Loucy (cell line): Measurements from ENCODE around the gene PIP5K1C.

Experiments used
- H2AFZ ChIP-seq: fragments of 200-600 bp; sonication (generic); 2 replicates; pipeline ENCODE4 v1.6.0; 2016; ENCODE audit warnings: antibody characterized with exemption, mild to moderate bottlenecking, low read length, moderate library complexity
- H3F3A ChIP-seq: fragments of 200-600 bp; 2 replicates; pipeline ENCODE4 v1.6.0; 2016; ENCODE audit warnings: antibody characterized with exemption, low read depth, mild to moderate bottlenecking
- H3K27me3 ChIP-seq: fragments of 200-600 bp; sonication (generic); 2 replicates; pipeline ENCODE4 v1.6.1; 2014; ENCODE audit warnings: low read length, mild to moderate bottlenecking; ENCODE audit not compliant: insufficient read depth, poor library complexity, severe bottlenecking
- H3K36me3 ChIP-seq: fragments of 200-600 bp; sonication (generic); 2 replicates; pipeline ENCODE4 v1.6.1; 2016; ENCODE audit warnings: low read length; ENCODE audit not compliant: insufficient read depth
- H3K4me1 ChIP-seq: fragments of 200-600 bp; sonication (generic); 2 replicates; pipeline ENCODE4 v1.5.1; 2014; ENCODE audit warnings: low read length, mild to moderate bottlenecking; ENCODE audit not compliant: insufficient read depth, poor library complexity, severe bottlenecking
- H3K4me2 ChIP-seq: fragments of 200-600 bp; sonication (generic); 2 replicates; pipeline ENCODE4 v1.6.0; 2014; ENCODE audit warnings: antibody characterized with exemption, low read length, low read depth, mild to moderate bottlenecking; ENCODE audit not compliant: poor library complexity, severe bottlenecking
- H3K4me3 ChIP-seq: fragments of 200-600 bp; sonication (generic); 2 replicates; pipeline ENCODE4 v1.5.1; 2014; ENCODE audit warnings: low read length, mild to moderate bottlenecking, mixed read lengths; ENCODE audit not compliant: poor library complexity, severe bottlenecking
- H3K79me2 ChIP-seq: fragments of 200-600 bp; sonication (generic); 2 replicates; pipeline ENCODE4 v1.6.1; 2014; ENCODE audit warnings: low read length; ENCODE audit not compliant: insufficient read depth
- H3K9ac ChIP-seq: fragments of 200-600 bp; sonication (generic); 2 replicates; pipeline ENCODE4 v1.6.0; 2014; ENCODE audit warnings: mild to moderate bottlenecking, low read depth, low read length, moderate library complexity; ENCODE audit not compliant: poor library complexity, severe bottlenecking
- H3K9me2 ChIP-seq: fragments of 200-600 bp; sonication (generic); replicated peaks from 2 replicates; pipeline ENCODE4 v1.6.1; 2016; ENCODE audit warnings: low read depth, low read length, mixed read lengths
- H3K9me3 ChIP-seq: fragments of 200-600 bp; sonication (generic); 2 replicates; pipeline ENCODE4 v1.6.1; 2014; ENCODE audit warnings: mild to moderate bottlenecking, antibody characterized with exemption, low read length, low read depth; ENCODE audit not compliant: insufficient read depth
- H4K20me1 ChIP-seq: fragments of 200-600 bp; sonication (generic); 2 replicates; pipeline ENCODE4 v1.6.0; 2014; ENCODE audit warnings: antibody characterized with exemption, low read length, mild to moderate bottlenecking; ENCODE audit not compliant: insufficient read depth, poor library complexity, severe bottlenecking
- CTCF ChIP-seq: fragments of 200-600 bp; sonication (generic); conservative IDR thresholded peaks from 2 replicates; pipeline ENCODE4 v1.5.1; 2014; ENCODE audit warnings: mild to moderate bottlenecking, antibody characterized with exemption, low read length
- EZH2phosphoT487 ChIP-seq: fragments of 200-600 bp; IDR thresholded peaks from 2 replicates; pipeline ENCODE4 v1.6.1; 2018; ENCODE audit warnings: antibody characterized with exemption, mild to moderate bottlenecking, moderate library complexity, borderline replicate concordance

Gene PIP5K1C

GRCh38 chr19:3740431-3740830 lies 40.2 kb upstream of the PIP5K1C start:
- no peaks in the 10 kb centered on the region for H3K36me3 ChIP-seq
- H3K9me2 ChIP-seq: no peaks in the 10 kb centered on the region
- H3K79me2 ChIP-seq: no peaks in the 10 kb centered on the region
- no peaks in the 10 kb centered on the region for H3K9me3 ChIP-seq
- H3K9ac ChIP-seq: no peak overlapping the region
- no peak overlapping the region for H3K4me2 ChIP-seq
- no peaks in the 10 kb centered on the region for H4K20me1 ChIP-seq
- H3F3A ChIP-seq: no peaks in the 10 kb centered on the region
- no peak overlapping the region for H3K4me3 ChIP-seq
- no peak overlapping the region for H2AFZ ChIP-seq
- H3K27me3 ChIP-seq: no peaks in the 10 kb centered on the region
- no peaks in the 10 kb centered on the region for H3K4me1 ChIP-seq
- TF ChIP-seq CTCF (no peak), EZH2phosphoT487 (no peak)

- Histone ChIP-seq H3K27me3 (no peaks in the 10 kb centered on the region), H4K20me1 (no peaks in the 10 kb centered on the region), H3K4me1 (no peaks in the 10 kb centered on the region), H3K9me2 (no peaks in the 10 kb centered on the region), H2AFZ (no peak overlapping the region), H3K4me3 (no peak overlapping the region), H3K36me3 (no peaks in the 10 kb centered on the region), H3K9ac (no peak overlapping the region), H3K4me2 (no peak overlapping the region), H3F3A (no peaks in the 10 kb centered on the region), H3K9me3 (no peaks in the 10 kb centered on the region), H3K79me2 (no peaks in the 10 kb centered on the region)
- TF ChIP-seq CTCF (no peak), EZH2phosphoT487 (no peak)
Observed at GRCh38 chr19:3738477-3739220, 38.4 kb upstream of the PIP5K1C start.

GRCh38 chr19:3737487-3738205 lies 37.4 kb upstream of the PIP5K1C start:
- Histone ChIP-seq H4K20me1 (no peaks in the 10 kb centered on the region), H2AFZ (no peak overlapping the region), H3K79me2 (no peaks in the 10 kb centered on the region), H3K36me3 (no peaks in the 10 kb centered on the region), H3K9ac (no peak overlapping the region), H3K9me2 (no peaks in the 10 kb centered on the region), H3F3A (no peaks in the 10 kb centered on the region), H3K4me1 (no peaks in the 10 kb centered on the region), H3K4me3 (no peak overlapping the region), H3K4me2 (no peak overlapping the region), H3K9me3 (no peaks in the 10 kb centered on the region), H3K27me3 (no peaks in the 10 kb centered on the region)
- TF ChIP-seq CTCF: no peak
